Measurements from ENCODE around the gene CSRP1.
A peak's percentile ranks its signal among the peaks of the same experiment; 100 is the strongest.
"Not testable (repeated sequence)": the region's sequence is repeated elsewhere in the genome, so short reads cannot be mapped to it uniquely, and the experiment has no call there.

The CSRP1 gene

DNA sequence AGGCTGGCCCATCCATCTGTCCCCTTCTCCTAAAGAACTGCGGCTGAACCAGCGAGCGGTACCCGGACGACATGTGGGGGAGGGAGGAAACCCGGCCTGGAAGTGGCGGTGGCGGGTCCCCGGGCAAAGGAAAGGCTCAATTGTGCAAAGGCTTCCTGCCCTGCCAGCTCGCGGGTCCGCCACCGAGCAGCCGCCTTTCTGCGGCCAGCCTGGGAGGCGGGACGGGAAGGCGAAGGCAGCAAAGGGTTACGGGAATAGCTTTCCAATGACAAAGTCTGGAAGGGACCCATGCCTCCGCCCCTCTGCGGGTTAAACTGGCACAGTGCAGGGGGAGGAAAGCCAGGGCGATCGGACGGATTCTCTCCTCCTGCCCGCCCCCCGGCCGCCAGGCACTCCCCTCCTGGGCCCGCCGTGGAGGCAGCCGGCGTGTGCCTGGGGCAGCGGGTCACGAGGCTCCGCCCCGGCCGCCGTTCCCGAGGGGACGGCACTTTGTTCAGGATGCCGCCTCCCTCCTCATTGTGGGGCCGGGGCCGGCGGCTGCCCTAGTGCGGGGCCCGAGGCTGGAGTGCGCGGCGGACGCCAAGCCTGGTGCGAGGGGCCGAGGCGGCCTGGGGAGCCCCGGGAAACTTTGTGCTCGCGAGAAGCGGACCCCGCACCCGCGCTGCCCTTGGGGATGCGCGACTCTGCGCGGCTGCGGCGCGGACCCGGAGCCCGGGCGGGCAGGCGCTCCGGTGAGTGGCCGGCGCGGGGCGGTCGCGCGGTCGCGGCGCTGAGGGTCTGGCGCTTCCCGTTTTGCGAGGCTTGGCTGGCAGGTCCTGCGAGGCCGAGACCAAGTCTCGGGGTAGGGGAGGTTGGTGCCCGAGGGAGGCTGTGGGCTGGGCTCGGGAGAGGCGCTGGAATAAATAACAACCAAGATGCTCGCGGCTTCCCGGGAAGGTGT lies 32.0 kb upstream of the CSRP1 start, which contains the start of gene NAV1:
TSS of gene NAV1 (plus strand) at position 516 of the 940 bp plus-strand sequence. CDS start 83,758 bp downstream, outside the sequence.
- peak in 53 of 58 donors; percentile 27 to 81 (median 62) for DNase-seq

DNA sequence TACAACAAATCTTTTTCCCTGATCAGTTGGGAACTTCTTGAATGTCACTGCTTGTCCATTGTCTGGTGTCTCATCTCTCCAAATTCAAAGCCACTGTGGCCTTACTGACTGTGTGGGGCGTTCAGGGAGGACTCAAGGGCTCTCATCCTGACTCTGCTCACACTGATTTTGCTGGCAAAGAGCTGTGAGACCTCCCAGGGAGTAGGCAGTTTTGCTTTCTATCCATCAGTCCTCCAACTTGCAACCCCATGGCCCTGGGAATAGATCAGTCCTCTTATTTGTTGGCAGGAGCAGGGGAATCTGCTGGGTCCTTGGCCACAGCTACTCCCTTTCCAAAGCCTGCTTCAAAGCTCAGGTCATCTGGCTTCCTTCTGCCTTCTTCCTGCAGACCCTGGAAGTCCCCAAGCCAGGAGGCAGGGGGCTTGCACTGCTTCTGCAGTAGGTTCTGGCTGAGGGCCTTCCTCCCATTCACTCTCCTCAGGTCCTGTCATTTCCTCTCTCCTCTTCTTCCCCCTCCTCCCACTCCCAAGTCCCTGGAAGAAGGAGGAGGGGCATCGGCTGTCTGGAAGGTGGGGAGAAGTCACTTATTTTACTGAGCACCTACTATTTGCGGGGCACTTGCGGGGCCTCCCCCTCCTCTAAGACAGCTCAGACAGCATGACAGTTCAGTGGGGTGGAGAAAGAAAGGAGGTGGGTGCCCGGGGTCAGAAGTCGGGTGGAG lies 31.1 kb upstream of the CSRP1 start:
- no peak for DNase-seq

DNA sequence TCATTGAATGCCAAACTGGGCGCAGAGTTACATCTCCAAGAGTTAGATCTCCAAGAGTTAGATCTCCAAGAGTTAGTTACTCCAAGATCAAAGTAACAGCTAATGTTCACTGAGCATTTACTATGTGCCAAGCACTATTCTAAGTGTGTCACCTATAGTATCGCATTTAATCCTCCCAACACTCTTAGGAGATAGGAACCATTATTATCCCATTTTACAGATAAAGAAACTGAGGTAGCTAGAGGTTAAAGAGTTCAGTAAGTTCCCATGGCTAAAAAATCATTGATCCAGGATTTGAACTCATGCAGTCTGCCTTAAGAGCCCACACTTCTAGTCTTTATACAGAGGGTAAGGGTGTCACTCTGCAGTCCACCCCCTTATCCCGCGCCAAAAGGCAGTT lies 30.5 kb upstream of the CSRP1 start:
- DNase-seq: no peak

DNA sequence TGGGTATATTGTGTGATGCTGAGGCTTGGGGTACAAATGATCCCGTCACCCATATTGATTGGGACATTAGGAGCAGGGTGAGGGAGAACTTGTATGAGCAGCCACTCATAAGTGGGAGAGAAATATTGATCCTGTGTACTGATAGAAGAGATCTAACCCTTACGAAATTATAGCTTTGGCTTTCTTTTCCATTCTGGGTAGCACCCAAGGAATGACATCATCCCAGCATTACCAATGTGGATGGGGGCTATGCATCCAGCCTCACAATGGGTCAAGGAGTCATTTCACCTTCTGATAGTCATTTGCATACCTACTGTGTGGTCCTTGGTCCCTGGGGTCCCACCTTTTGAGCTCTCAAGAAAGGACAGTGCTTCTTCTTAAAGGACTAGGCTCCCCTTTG lies 30.1 kb upstream of the CSRP1 start:
- no peak for DNase-seq

DNA sequence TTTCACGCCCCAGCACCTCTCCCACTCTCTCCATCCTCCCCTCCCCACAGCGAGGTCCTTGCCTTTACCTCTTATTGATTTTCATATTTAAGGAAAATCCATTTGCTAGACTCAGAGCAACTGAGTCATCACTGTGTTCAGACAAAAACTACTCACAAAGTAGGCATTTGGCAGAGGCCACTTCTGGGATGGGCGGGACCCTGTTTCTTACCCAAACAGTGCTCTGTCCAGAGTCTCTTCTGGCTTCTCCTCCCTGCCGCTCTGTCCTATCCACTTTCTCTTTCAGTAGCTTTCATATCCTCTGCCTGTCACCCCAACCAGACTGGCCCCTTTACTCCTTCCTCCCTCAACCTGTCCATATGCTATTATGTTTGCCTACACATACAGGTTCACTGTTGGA lies 29.6 kb upstream of the CSRP1 start:
- DNase-seq: peak in 1 of 58 donors; percentile 24

DNA sequence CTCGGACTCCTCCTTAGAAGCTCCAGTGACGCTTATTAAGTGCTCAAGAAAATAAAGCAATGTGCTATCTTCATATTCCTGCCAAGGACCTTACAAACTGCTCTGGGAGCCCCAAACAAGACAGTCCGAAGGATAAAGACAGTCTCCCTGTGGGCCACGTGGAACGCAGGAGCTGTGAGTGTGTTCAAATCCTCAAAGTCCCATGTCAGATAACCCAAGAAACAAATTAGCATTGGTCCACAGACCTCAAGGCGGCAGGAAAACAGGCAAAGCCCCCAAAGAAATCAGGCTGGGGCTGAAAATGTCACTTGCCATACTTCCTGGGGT lies 29.0 kb upstream of the CSRP1 start:
- DNase-seq: no peak

DNA sequence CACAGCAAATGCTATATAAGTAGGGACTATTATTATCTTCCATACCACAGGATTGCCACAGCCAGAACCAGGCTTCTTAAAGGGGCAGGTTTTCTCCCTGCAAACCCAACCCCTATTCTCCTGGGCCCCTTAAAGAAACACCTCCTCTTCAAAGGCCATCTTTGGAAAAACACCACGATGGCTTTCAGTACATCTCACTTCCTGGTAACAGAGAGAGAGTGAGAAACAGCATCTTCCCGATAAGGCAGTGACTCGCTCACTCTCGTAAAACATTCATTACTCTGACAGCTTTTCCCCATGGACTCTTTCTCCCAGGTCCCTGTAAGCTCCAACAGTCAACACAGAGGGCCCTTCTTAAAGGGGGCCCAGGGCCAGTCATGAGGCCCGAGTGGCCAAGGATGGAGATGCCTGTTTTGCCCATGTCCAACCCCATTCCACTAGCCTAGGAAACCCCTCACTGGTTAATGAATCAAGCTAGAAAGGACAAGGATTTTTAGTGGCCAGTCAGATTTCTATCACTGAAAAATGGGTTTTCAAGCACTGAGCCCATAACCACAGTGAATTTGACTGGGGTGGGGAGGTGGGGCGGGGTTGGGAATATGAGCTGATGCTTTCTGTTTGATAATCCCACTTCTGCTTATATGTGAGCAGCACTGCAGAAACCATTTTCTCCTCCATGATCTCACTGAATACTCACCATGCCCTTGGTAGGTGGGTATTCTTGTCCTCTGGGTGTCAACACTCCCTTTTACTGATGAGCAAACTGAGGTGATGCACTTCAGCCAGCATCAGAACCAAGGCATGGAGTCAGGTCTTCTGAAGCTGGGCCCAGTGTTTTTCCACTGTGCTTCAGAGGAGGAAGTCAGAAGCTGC lies 28.4 kb upstream of the CSRP1 start:
- peak in 3 of 58 donors; percentile 20 to 37 (median 24) for DNase-seq

DNA sequence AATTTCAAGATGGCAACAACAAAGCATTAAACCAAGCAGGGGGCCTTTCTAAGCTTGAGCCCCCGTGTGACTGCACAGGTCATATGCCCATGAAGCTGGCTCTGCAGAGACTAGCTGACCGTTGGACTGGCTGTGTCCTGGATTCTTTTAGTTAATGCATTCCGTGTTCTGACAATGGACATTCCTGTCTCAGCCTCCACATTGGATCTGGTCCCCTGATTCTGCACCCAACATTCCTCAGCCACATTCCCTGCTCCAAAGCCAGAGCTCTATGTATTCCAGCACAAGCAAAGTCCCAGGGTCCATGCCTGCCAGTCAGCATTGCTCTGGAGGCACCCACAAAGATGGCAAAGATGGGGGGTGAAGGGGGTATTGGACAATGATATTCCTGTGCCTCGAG lies 26.9 kb upstream of the CSRP1 start:
- DNase-seq: no peak

DNA sequence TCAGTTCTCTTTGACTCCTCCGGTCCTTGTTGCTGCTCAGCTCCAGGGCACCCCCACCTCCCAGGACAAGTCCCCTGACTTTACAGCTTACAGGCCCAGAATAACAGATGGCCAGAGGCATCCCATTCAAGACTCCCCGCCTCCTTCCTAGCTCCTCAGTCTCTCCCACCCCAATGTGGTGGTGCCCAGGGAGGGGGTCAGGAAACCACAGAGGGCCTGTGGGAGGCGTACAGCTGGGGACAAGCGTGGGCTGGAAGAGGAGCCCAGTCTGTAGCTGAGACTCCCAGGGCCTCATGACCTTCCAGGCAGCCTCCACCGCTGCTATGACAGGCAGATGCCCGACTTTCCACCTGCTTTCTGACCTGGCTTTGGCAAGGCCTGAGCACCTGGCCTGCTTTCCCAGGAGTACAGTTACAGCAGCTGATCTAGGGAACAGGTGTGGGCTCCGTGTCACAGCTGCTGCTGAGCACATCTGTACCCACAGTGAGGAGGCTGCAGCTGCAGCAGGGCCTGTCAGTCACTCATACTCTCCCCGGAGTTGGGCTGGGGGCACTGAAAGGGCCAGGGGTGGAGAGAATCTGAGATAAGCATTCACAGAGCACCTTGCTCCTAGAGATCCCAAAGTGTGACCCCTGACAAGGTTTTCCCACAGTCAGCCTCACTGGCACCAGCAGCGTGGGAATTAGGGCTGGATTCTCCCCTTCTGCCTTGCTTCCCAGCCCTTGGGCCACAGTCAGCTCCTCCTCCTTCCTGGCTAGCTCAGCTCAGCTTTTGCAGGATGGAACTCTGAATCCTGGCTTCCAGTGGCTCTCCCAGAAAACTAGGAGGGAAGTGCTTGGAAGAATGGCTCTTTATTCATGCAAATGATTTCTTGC lies 24.9 kb upstream of the CSRP1 start:
- peak in 3 of 58 donors; percentile 14 to 27 (median 14) for DNase-seq

DNA sequence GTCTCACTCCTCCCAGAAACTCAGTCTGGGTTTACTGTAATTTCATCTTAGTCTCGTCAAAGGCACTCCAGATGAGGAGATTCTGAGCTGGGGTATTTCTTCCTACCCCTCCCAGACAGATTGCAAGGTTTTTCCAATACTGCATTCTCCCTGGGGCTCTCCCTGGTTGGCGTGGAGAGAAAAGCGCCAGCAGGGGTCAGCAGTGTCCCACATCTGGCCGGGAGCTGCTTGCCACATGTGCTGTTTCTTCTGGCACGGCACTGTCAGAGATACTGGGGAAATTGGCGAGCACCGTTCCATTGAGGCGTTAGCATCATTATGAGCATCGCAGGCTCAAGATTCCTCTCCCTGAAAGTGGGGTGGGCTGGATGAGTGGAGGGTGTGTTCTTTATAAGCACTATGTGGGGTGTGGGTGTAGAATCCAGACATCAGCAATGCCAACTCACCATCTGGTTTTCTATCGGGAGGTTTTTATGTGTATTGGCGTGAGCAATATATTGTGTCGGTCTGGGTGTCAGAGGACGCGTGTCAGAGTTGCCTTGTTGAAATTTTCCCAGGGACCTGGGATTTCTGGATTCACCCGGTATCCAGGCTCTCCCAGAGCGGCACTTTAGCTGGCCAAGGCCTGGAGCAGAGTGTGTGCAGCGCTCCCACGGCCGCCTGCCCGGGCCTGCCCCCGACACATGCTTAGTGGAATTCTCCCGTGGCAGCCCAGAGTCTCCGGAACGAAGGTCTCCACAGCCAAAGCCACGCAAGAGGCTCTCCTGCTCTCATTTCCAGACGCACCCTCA lies 24.0 kb upstream of the CSRP1 start:
- peak in 54 of 58 donors; percentile 31 to 88 (median 73) for DNase-seq

DNA sequence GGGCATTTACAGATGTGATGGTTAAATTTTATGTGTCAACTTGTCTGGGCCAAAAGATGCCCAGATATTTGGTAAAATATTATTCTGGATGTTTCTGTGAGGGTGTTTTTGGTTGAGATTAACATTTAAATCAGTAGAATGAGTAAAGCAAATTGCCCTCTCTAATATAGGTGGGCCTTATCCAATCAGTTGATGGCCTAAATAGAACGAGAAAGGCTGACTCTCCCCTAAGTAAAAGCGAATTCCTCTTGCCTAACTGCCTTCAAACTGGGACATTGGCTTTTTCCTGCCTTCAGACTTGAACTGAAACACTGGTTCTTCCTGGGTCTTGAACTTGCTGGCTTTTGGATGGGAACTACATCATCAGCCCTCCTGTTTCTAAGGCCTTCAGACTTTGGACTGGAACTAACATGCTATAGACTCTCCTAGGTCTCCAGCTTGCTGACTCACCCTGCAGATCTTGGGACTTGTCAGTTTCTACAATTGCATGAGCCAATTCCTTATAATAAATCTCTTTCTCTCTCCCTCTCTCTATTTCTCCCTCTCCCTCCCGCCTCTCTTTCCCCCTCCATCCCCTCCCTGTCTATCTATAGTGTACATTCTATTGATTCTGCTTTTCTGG lies 21.8 kb upstream of the CSRP1 start:
- DNase-seq: no peak

DNA sequence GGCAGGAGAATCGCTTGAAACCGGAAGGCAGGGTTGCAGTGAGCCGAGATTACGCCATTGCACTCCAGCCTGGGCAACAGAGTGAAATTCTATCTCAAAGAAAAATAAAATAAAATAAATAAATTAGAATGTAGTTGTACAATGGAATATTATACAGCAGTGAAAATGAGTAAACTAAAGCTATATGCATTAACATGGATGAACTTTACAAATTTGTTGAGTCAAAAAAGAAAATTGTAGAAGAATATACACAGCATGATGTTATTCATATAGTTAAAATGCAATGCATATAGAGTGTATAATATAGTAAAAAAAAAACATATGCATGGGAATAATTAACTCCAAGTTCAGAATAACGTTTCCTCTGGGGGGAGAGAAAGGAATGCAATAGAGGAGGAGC lies 21.0 kb upstream of the CSRP1 start:
- DNase-seq: no peak

DNA sequence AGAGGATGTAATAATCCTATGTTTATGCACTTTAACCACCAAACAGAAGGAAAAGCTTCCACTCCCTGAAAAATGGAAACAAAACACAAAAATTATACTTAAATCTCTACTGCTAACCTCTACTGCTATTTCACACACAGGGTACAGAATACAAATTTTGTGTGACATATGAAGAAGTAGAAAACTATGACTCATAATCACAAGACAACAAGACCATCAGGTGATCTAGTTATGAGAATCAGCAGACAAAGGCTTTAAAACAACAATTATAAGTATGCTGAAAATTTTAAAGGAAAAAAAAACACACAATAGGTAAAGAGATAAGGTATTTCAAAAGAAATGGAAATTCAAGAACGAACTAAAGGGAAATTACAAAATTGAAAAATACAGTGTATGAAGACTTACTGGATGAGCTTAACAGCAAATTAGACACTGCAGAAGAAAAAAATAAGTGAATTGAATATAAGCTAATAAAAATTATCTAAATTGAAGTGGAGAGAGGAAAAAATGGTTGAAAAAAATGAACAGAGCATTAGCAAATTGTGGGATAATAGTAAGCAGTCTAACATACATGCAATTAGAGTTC lies 18.4 kb upstream of the CSRP1 start:
- no peak for DNase-seq

DNA sequence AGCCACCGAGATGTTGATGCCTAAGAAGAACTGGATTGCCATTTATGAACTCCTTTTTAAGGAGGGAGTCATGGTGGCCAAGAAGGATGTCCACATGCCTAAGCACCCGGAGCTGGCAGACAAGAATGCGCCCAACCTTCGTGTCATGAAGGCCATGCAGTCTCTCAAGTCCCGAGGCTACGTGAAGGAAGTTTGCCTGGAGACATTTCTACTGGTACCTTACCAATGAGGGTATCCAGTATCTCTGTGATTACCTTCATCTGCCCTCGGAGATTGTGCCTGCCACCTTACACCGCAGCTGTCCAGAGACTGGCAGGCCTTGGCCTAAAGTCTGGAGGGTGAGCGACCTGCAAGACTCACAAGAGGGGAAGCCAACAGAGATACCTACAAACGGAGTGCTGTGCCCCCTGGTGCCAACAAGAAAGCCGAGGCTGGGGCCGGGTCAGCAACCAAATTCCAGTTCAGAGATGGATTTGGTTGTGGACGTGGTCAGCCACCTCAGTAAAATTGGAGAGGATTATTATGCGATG lies 13.2 kb upstream of the CSRP1 start:
- DNase-seq: not testable (repeated sequence)

DNA sequence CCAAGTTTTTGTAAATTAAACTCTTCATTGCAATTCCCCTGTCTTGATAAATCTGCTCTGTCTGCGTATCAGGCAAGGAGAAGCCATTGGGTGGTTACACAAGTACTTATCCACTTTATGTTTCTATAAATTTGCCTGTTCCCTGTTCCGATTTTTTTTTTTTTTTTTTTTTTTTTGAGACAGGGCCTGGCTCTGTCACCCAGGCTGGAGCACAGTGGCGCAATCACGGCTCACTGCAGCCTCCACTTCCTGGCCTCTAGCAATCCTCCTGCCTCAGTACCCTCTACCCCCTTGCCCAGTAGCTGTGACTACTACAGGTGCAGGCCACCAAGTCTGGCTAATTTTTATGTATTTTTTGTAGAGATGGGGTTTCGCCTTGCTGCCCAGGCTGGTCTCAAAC lies 11.1 kb upstream of the CSRP1 start:
- DNase-seq: no peak

DNA sequence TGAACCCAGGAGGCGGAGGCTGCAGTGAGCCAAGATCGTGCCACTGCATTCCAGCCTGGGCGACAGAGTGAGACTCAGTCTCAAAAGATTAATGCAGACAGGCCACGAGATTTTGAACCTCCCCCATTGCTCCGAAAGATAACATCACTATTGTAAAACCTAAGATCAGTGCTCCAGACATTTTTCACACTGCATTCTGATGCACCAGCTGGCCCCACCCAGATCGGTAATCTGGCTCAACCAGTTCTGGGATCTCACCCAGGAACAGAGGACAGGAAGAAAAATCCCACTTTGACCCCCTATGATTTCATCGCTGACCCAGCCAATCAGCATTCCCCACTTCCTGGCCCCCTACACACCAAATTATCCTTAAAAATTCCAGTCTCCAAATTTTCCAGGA lies 10.7 kb upstream of the CSRP1 start:
- DNase-seq: no peak

DNA sequence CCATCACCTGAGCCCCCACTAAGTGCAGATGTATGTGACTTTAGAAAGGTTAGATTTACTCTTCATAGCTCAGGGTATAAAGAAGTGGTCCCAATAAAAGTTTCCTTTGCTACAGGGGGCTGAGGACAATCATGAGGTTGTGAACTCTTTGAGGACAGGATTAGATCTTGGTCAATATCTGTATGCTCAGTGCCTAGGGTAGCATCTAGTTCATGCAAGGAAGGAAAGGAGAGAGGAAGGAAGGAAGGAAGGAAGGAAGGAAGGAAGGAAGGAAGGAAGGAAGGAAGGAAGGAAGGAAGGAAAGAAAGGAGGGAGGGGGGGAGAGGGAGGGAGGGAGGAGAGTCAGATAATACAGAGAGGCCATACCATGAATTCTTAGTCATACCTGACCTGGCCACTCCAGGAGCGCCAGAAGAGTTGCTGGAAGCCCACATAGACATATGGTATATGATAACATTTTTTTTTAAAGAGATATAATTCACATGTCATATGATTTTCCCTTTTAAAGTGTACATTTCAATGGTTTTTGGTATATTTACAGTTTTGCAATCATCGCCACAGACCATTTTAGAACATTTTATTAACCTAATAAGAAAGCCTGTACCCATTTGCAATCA lies 9.7 kb upstream of the CSRP1 start:
- DNase-seq: no peak

DNA sequence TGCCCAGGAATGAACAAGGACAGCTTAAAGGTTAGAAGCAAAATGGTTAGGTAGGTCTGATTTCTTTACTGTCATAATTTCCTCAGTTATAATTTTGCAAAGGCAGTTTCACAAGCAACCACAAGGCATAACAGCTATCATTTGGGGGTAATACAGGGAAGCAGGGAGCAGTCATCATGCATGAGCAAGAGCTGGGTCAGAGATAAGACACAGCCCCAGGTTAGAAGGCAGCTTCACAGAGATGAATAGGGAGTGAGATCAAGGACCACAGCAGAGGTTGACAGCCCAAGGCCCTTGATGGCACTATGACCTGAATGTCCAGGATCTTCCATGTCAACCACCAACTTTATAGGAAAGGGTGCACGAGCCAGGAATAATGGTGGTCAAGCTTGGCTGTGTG lies 9.0 kb upstream of the CSRP1 start:
- no peak for DNase-seq
